ENCODE data around the gene LRCH3.

GRCh38 chr3:197896421-197896820 lies 105.4 kb downstream of the LRCH3 start:
- TF ChIP-seq ZNF24 (IDR thresholded peaks at IDR 0.05) (no peak), ZNF674 (CRISPR knock-in tag; IDR thresholded peaks at IDR 0.05; ENCODE audit: low read depth) (no peak), ZNF280B (CRISPR knock-in tag; IDR thresholded peaks at IDR 0.05; ENCODE audit: borderline replicate concordance) (no peak), BCL3 (CRISPR knock-in tag; IDR thresholded peaks at IDR 0.05) (no peak), ZSCAN20 (CRISPR knock-in tag; IDR thresholded peaks at IDR 0.05; ENCODE audit: borderline replicate concordance) (no peak), PAX8 (CRISPR knock-in tag; IDR thresholded peaks at IDR 0.05; ENCODE audit: borderline replicate concordance) (no peak), GZF1 (CRISPR knock-in tag; IDR thresholded peaks at IDR 0.05) (no peak), EED (CRISPR knock-in tag; IDR thresholded peaks at IDR 0.05) (no peak)
